Neuronal stem cell (in vitro differentiated cells): Measurements from ENCODE around the gene XPO6. TPM values are rescaled to one million over a fixed set of nuclear protein-coding genes. Genes with fewer than 3 reads are reported as not detected.

Experiments used
- DNase-seq: peaks from one replicate; pipeline ENCODE4 v3.0.0-alpha.2; 2013; ENCODE audit warnings: low spot score
- H2AFZ ChIP-seq: one replicate; pipeline ENCODE4 v1.6.1; 2013; ENCODE audit warnings: mild to moderate bottlenecking, low read length, inconsistent platforms
- H2AK5ac ChIP-seq: 2 replicates; pipeline ENCODE4 v1.6.1; 2013; ENCODE audit warnings: low read depth, mild to moderate bottlenecking, inconsistent platforms, low read length, moderate library complexity, mixed read lengths
- H2BK120ac ChIP-seq: 2 replicates; pipeline ENCODE4 v1.6.1; 2013; ENCODE audit warnings: low read depth, mild to moderate bottlenecking, inconsistent platforms, low read length, moderate library complexity, mixed read lengths
- H2BK12ac ChIP-seq: one replicate; pipeline ENCODE4 v1.6.1; 2013; ENCODE audit warnings: low read length, inconsistent platforms
- H2BK15ac ChIP-seq: 2 replicates; pipeline ENCODE4 v1.6.1; 2013; ENCODE audit warnings: mild to moderate bottlenecking, low read length, inconsistent platforms, mixed read lengths
- H2BK5ac ChIP-seq: one replicate; pipeline ENCODE4 v1.6.1; 2013; ENCODE audit warnings: inconsistent platforms, mild to moderate bottlenecking, low read length, moderate library complexity
- H3K14ac ChIP-seq: one replicate; pipeline ENCODE4 v1.6.1; 2013; ENCODE audit warnings: low read length, inconsistent platforms
- H3K18ac ChIP-seq: 2 replicates; pipeline ENCODE4 v1.6.1; 2013; ENCODE audit warnings: low read length, inconsistent platforms
- H3K23ac ChIP-seq: 2 replicates; pipeline ENCODE4 v1.6.1; 2013; ENCODE audit warnings: low read depth, mild to moderate bottlenecking, mixed read lengths, low read length, inconsistent platforms; ENCODE audit not compliant: poor library complexity
- H3K27ac ChIP-seq: replicated peaks from 3 replicates; pipeline ENCODE4 v1.5.1; 2013; ENCODE audit warnings: low read length, inconsistent platforms
- H3K27me3 ChIP-seq, 3 experiments: 2 replicates each; pipeline ENCODE4 v1.6.1; 2013; ENCODE audit warnings: low read length in 3 of 3, mild to moderate bottlenecking in 2 of 3, inconsistent platforms in 1 of 3, low read depth in 1 of 3, mixed read lengths in 1 of 3, moderate library complexity in 1 of 3; ENCODE audit not compliant: control insufficient read depth in 3 of 3, insufficient read depth in 3 of 3
- H3K36me3 ChIP-seq, 2 donors: replicated peaks in 1 of 2; 2 replicates each; pipeline ENCODE4 v1.6.1; 2013; ENCODE audit warnings: low read length in 2 of 2; ENCODE audit not compliant: control insufficient read depth in 2 of 2, insufficient read depth in 2 of 2
- H3K4ac ChIP-seq: 2 replicates; pipeline ENCODE4 v1.6.1; 2013; ENCODE audit warnings: inconsistent platforms, mild to moderate bottlenecking, low read length, moderate library complexity
- H3K4me1 ChIP-seq, 2 donors: 1 replicate in 1 of 2; 2 replicates in 1 of 2; pipeline ENCODE4 v1.6.1; 2013; ENCODE audit warnings: low read length in 2 of 2, low read depth in 1 of 2; ENCODE audit not compliant: control insufficient read depth in 2 of 2, insufficient read depth in 1 of 2
- H3K4me2 ChIP-seq: one replicate; pipeline ENCODE4 v1.6.1; 2013; ENCODE audit warnings: mild to moderate bottlenecking, low read length, inconsistent platforms; ENCODE audit not compliant: insufficient read depth, poor library complexity, severe bottlenecking
- H3K4me3 ChIP-seq, 2 donors: 2 replicates each; pipeline ENCODE4 v1.5.1; 2013; ENCODE audit warnings: low read length in 2 of 2, mild to moderate bottlenecking in 2 of 2, inconsistent platforms in 1 of 2, moderate library complexity in 1 of 2
- H3K79me1 ChIP-seq: one replicate; pipeline ENCODE4 v1.6.1; 2013; ENCODE audit warnings: low read depth, mild to moderate bottlenecking, inconsistent platforms, low read length, moderate library complexity
- H3K9ac ChIP-seq: one replicate; pipeline ENCODE4 v1.6.1; 2013; ENCODE audit warnings: mild to moderate bottlenecking, low read depth, low read length, inconsistent platforms; ENCODE audit not compliant: poor library complexity
- H3K9me3 ChIP-seq, 2 donors: replicated peaks in 1 of 2; 2 replicates each; pipeline versions ENCODE3 to v1.6.1; 2013; ENCODE audit warnings: low read length in 2 of 2, mild to moderate bottlenecking in 2 of 2, inconsistent platforms in 1 of 2, low read depth in 1 of 2, mixed read lengths in 1 of 2, moderate library complexity in 1 of 2; ENCODE audit not compliant: control insufficient read depth in 2 of 2, insufficient read depth in 1 of 2
- H4K8ac ChIP-seq: one replicate; pipeline ENCODE4 v1.6.1; 2013; ENCODE audit warnings: low read depth, mild to moderate bottlenecking, inconsistent platforms, low read length, moderate library complexity
- H4K91ac ChIP-seq: one replicate; pipeline ENCODE4 v1.6.1; 2013; ENCODE audit warnings: low read length, low read depth, mild to moderate bottlenecking, inconsistent platforms; ENCODE audit not compliant: poor library complexity
- WGBS, 2 donors: extraction: QIAGEN DNeasy Blood & Tissue Kit; methylation state at CpG; one replicate each; pipeline ENCODE4 v1.1.7; 2013; ENCODE audit warnings: missing lambda C conversion rate in 2 of 2, mixed read lengths in 1 of 2; ENCODE audit not compliant: insufficient read length in 2 of 2, insufficient replicate concordance in 1 of 2; ENCODE audit errors: extremely low coverage in 2 of 2; 5-methylcytosine and 5-hydroxymethylcytosine counted together
- polyA plus RNA-seq, 2 experiments: library from polyadenylated mRNA; stranded (reverse); fragments of 200-250 nt; gene quantifications; one replicate each; pipeline ENCODE4 v1.2.3, GENCODE V29; 2013

Gene XPO6
- polyA plus RNA-seq (2013, experiment 1 of 2): 45.3 TPM
- 42.8 TPM for polyA plus RNA-seq (2013, experiment 2 of 2)

GRCh38 chr16:28211758-28212531 is at the start of gene XPO6:
TSS of gene XPO6 (minus strand) at chr16:28211965. CDS start at chr16:28211368, 597 bp downstream.
- H3K23ac ChIP-seq: peak within 1 kb of the TSS; percentile 52
- peak within 1 kb of the TSS; percentile 37 for H3K27ac ChIP-seq
- no peak within 1 kb of the TSS for H2BK12ac ChIP-seq
- peak within 1 kb of the TSS; percentile 90 for H2AFZ ChIP-seq
- peaks cover 8% of the 10 kb centered on the region for H3K79me1 ChIP-seq
- H2BK5ac ChIP-seq: peak within 1 kb of the TSS; percentile 83
- H3K18ac ChIP-seq: peak within 1 kb of the TSS; percentile 92
- H3K14ac ChIP-seq: no peak within 1 kb of the TSS
- no peak within 1 kb of the TSS for H2BK15ac ChIP-seq
- H3K9me3 ChIP-seq: no peaks in the 10 kb centered on the region
- no peak within 1 kb of the TSS for H2BK120ac ChIP-seq
- H3K9ac ChIP-seq: peak within 1 kb of the TSS; percentile 91
- peak within 1 kb of the TSS; percentile 84 for H3K4me2 ChIP-seq
- H3K36me3 ChIP-seq: peaks cover 1 to 36% of the 10 kb centered on the region in 2 donors
- peak within 1 kb of the TSS; percentile 81 for H3K4ac ChIP-seq
- peak within 1 kb of the TSS; percentile 68 for H4K8ac ChIP-seq
- H4K91ac ChIP-seq: peak within 1 kb of the TSS; percentile 56
- WGBS, 2 donors: no CpG with 5 or more reads among the region's 76 CpGs
- H2AK5ac ChIP-seq: peak within 1 kb of the TSS; percentile 5
- peak within 1 kb of the TSS; percentile 65 to 91 for H3K4me3 ChIP-seq
- H3K27me3 ChIP-seq: no peaks in the 10 kb centered on the region
- peak; percentile 94 for DNase-seq
- peaks cover 7% of the 10 kb centered on the region in 2 donors for H3K4me1 ChIP-seq

DNA sequence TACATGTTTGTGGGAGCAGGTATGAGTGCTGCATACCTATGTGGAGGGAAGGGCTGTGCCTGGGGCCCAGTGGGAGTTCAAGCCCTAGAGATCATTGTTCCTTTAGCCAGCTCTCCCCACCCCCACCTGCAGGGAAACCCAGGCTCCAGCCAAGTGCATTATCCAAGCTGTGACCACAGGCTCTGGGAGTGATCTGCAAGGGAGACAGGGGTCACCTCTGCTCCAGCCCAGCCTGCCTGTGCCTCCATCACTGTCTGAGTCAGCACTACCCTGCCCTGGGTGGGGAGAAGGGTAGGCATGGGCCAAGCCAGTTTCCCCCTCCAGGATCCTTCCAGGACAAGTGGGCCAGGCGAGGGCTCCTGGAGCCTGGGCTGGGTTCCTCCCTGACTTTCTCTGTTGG is 48.4 kb upstream of the XPO6 start:
- Histone ChIP-seq H3K4me1 (peaks cover 8 to 20% of the 10 kb centered on the region in 2 donors), H3K14ac (no peak overlapping the region), H4K8ac (no peak overlapping the region), H3K18ac (no peak overlapping the region), H2AK5ac (no peak overlapping the region), H2BK120ac (no peak overlapping the region), H3K79me1 (no peaks in the 10 kb centered on the region), H2BK15ac (no peak overlapping the region), H3K23ac (peak overlapping the region; percentile 8), H3K4ac (no peak overlapping the region), H3K4me3 (no peak overlapping the region), H3K27me3 (peaks cover 0 to 48% (median 3%) of the 10 kb centered on the region in 3 experiments), H2BK12ac (no peak overlapping the region), H2BK5ac (no peak overlapping the region), H3K36me3 (no peaks in the 10 kb centered on the region), H3K27ac (no peak overlapping the region), H2AFZ (no peak overlapping the region), H3K9me3 (peaks cover 0 to 1% of the 10 kb centered on the region in 2 donors), H3K9ac (no peak overlapping the region), H3K4me2 (no peak overlapping the region), H4K91ac (no peak overlapping the region)
- no peak for DNase-seq
- WGBS, 2 donors: no CpG with 5 or more reads among the region's 1 CpG

GRCh38 chr16:28259781-28260150 is 48.0 kb upstream of the XPO6 start:
- no peak overlapping the region for H2BK120ac ChIP-seq
- no CpG with 5 or more reads among the region's 7 CpGs for WGBS, 2 donors

DNA sequence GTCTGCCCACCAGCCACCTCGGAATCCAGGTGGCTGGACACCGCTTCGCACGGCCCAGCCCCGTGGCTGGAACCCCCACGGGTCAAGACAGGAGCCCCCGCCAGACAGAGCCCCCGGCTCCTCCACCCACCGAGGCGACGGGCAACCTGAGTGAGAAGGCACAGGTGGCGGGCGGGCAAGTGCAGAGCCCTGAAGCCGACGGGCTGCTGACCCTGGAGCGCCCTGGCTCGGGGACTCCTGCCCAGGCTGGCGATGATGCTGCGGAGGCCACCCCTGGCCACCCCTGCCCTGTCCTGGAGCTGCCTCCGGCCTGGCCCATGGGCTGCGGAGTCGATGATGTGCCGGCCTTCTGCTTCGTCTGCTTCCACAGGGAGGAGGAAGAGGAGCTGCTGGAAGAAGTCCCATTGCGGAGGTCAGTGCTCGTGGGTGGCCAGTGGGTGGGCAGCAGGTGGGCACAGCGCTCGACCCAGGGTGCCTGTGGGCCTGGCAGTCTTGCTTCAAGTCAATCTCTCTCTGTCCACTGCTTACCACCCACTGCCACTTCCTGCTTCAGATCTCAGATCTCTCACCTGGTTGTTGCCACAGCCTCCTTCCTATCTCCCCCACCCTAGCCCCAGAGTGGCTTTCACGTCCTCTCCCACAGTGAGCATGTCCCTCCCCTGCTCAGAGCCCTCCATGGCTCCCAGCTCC is 47.5 kb upstream of the XPO6 start:
- H3K36me3 ChIP-seq: no peaks in the 10 kb centered on the region
- H4K91ac ChIP-seq: no peak overlapping the region
- H2BK120ac ChIP-seq: peak overlapping the region; percentile 53
- H3K4me2 ChIP-seq: peak overlapping the region; percentile 35
- no CpG with 5 or more reads among the region's 29 CpGs for WGBS, 2 donors
- H3K4me3 ChIP-seq: no peak overlapping the region
- H2BK12ac ChIP-seq: peak overlapping the region; percentile 68
- H3K4me1 ChIP-seq: peaks cover 8 to 19% of the 10 kb centered on the region in 2 donors
- H3K79me1 ChIP-seq: no peaks in the 10 kb centered on the region
- H3K9me3 ChIP-seq: peaks cover 0 to 1% of the 10 kb centered on the region in 2 donors
- no peak overlapping the region for H3K4ac ChIP-seq
- peaks cover 0 to 50% (median 3%) of the 10 kb centered on the region in 3 experiments for H3K27me3 ChIP-seq
- H2AK5ac ChIP-seq: peak overlapping the region; percentile 1
- peak overlapping the region; percentile 83 for H2BK5ac ChIP-seq
- H3K18ac ChIP-seq: peak overlapping the region; percentile 93
- H3K23ac ChIP-seq: peak overlapping the region; percentile 29
- DNase-seq: no peak
- no peak overlapping the region for H3K27ac ChIP-seq
- no peak overlapping the region for H3K14ac ChIP-seq
- peak overlapping the region; percentile 90 for H2BK15ac ChIP-seq
- H3K9ac ChIP-seq: peak overlapping the region; percentile 46
- H4K8ac ChIP-seq: peak overlapping the region; percentile 77
- H2AFZ ChIP-seq: peak overlapping the region; percentile 72

More at GRCh38 chr16:28259781-28260150, 48.0 kb upstream of the XPO6 start:
- Histone ChIP-seq H4K91ac (no peak overlapping the region), H2AK5ac (peak overlapping the region; percentile 1), H3K18ac (no peak overlapping the region), H3K14ac (no peak overlapping the region), H3K27ac (no peak overlapping the region), H3K9me3 (peaks cover 0 to 1% of the 10 kb centered on the region in 2 donors), H3K27me3 (peaks cover 0 to 50% (median 3%) of the 10 kb centered on the region in 3 experiments), H2BK5ac (no peak overlapping the region), H3K4me2 (no peak overlapping the region), H3K9ac (peak overlapping the region; percentile 10), H3K4me1 (peaks cover 8 to 21% of the 10 kb centered on the region in 2 donors), H2AFZ (no peak overlapping the region), H3K79me1 (no peaks in the 10 kb centered on the region), H2BK12ac (no peak overlapping the region), H3K4ac (no peak overlapping the region), H2BK15ac (no peak overlapping the region), H4K8ac (no peak overlapping the region), H3K36me3 (no peaks in the 10 kb centered on the region), H3K4me3 (no peak overlapping the region), H3K23ac (no peak overlapping the region)
- no peak for DNase-seq
